ENCODE data around the gene SUGCT.
"Not testable (repeated sequence)": the region's sequence is repeated elsewhere in the genome, so short reads cannot be mapped to it uniquely, and the experiment has no call there.

SUGCT gene

GRCh38 chr7:40141916-40142315 is 7.1 kb downstream of the SUGCT start:
- not testable (repeated sequence) for DNase-seq

GRCh38 chr7:40145596-40146130 is 10.9 kb downstream of the SUGCT start:
- DNase-seq, result not testable (repeated sequence)

GRCh38 chr7:40147371-40148246 is 12.8 kb downstream of the SUGCT start:
- DNase-seq, result no peak

DNA sequence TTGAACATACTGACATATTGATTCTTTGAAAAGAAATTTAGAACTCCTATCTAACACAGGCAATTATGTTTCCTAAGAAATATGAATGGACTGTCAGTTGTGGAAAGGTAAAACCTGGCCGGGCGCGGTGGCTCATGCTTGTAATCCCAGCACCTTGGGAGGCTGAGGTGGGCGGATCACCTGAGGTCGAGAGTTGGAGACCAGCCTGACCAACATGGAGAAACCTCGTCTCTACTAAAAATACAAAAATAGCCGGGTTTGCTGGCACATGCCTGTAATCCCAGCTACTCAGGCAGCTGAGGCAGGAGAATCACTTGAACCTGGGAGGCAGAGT is 13.4 kb downstream of the SUGCT start:
- DNase-seq, result not testable (repeated sequence)

- DNase-seq, result no peak
These were observed 13.9 kb downstream of the SUGCT start for GRCh38 chr7:40148671-40149070.

DNA sequence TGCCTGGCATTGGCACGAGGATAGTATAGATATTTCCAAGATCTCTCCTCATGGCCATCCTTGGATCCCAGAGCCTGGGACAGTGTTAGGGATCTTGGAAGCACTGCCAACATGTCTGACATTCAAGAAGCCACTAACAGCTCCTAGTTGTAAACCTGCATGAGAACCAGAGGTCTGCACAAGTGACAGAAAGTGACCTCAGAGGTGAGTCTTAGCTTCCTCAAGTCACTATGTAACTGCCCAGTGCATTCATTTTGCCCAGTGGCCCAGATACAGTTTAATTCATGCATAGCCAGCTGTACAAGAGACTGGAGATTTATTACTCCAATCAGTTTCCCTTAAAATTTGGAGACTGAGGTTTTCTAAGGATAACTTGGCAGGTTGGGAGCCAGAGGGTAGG is 16.7 kb downstream of the SUGCT start:
- no peak for DNase-seq

GRCh38 chr7:40156988-40157387 is 22.2 kb downstream of the SUGCT start:
- DNase-seq, result no peak

- no peak for DNase-seq
These were observed 27.7 kb downstream of the SUGCT start for GRCh38 chr7:40162516-40162915.

DNA sequence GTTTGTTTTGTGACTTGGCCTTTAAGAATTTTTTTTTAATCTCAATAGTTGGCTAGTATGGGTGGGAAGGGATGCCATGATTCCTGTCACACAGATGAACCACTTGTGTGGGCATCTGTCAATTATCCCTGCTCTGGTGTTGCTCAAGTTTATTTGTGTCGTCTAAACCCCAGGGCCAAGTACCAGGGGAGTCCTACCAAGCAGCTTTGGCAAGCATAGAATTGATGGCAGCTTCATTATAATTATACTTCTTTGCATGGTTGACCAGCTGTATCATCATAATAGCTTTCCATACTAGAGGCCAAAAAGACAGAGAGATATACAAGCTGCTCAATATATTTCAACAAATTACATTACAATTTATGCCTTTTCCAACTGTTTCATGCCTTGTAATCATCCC is 30.4 kb downstream of the SUGCT start:
- no peak for DNase-seq

DNA sequence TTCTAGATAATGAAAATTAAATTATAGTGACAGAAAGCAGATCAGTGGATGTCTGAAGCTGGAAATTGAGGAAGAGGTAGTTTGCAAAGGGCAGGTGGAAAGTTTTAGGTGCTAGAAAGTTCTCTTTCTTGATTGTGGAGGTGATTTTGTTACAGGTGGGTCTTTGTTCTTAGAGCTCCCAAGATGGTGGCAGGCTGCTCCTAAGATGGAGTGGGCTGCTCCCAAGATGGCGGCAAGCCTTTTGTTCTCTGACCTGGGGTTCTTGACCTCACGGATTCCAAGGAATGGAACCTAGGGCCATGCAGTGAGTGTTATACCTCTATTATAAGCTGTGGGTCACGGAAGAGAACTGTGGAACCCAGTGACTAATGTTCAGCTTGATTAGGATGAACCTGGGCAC is 32.5 kb downstream of the SUGCT start:
- no peak for DNase-seq

- DNase-seq, result not testable (repeated sequence)
These were observed 33.5 kb downstream of the SUGCT start for GRCh38 chr7:40168266-40168665.

DNA sequence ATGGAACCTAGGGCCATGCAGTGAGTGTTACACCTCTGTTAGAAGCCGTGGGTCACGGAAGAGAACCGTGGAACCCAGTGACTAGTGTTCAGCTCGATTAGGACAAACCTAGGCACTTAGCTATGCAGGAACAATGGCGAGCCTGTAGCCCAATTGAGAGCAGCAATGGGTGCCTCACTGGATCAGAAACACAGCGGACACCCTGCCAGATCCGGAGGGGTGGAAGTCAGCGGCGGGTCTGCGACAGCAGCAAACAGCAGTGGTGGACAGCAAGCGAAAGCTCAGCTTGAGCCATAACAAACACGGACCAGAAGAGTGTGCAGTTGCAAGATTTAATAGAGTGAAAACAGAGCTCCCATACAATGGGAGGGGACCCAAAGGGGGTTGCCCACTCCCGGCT is 38.3 kb downstream of the SUGCT start:
- DNase-seq, result not testable (repeated sequence)

DNA sequence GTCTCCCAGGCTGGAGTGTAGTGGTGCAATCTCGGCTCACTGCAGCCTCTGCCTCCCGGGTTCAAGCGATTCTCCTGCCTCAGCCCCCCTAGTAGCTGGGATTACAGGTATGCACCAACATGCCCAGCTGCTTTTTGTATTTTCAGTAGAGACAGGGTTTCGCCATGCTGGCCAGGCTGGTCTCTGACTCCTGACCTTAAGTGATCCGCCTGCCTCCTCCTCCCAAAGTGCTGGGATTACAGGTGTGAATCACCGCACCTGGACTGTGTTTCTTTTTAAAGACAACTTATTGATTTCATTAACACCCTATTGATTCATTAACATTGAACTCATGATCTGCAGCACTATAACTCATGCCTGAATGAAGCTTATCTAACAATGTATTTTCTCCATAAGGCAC is 40.5 kb downstream of the SUGCT start:
- DNase-seq, result not testable (repeated sequence)

DNA sequence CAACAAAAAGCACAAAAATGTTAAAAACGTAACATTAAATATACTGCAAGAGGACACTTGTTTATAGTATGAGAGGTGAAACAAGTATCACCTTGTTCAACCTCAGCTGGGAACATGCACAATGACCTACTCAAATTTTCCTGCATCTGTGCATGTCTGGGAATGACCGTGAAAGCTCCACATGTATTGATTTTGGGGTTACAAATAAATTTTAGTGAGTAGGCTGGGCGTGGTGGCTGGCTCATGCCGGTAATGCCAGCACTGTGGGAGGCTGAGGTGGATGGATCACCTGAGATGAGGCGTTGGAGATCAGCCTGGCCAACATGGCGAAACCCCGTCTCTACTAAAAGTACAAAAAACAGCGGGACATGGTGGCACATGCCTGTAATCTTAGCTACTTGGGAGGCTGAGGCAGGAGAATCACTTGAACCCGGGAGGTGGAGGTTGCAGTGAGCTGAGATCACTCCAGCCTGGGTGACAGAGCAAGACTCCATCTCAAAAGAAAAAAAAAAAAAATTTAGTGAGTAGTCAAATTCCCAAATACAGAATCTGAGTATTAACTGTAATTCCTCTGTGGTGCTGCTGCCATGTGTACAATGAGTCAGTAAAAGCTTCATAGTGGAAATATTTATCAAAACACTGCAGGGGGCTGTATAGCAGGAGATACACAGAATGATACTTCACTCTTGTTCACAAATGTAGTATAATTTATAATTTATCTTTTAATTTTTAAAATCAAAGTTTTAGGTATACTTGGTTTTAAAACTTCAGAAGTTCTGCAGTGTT is 41.1 kb downstream of the SUGCT start:
- DNase-seq, result no peak

GRCh38 chr7:40177071-40177470 is 42.3 kb downstream of the SUGCT start:
- DNase-seq, result no peak

GRCh38 chr7:40182452-40182851 is 47.6 kb downstream of the SUGCT start:
- no peak for DNase-seq

DNA sequence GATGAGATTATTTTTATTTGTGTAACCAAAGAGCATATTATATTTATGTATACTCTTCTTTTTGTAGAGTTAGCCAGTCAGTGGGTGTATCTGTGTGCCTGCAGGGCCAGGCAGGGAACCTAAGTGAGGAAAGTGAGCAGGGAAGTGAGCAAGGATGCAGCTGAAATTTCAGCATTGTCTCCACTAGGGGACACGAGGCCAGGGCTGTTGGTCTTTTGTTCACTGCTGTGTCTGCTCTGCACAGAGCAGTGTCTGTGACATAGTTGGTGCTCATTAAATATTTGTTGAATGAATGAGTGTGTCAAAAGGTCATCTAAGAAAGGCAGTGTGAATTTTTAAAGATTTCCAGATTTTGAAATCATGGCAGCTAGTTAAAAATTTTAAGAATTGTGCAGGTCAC is 51.8 kb downstream of the SUGCT start:
- DNase-seq, result no peak

- DNase-seq, result no peak
These were observed 57.2 kb downstream of the SUGCT start for GRCh38 chr7:40192036-40192435.

DNA sequence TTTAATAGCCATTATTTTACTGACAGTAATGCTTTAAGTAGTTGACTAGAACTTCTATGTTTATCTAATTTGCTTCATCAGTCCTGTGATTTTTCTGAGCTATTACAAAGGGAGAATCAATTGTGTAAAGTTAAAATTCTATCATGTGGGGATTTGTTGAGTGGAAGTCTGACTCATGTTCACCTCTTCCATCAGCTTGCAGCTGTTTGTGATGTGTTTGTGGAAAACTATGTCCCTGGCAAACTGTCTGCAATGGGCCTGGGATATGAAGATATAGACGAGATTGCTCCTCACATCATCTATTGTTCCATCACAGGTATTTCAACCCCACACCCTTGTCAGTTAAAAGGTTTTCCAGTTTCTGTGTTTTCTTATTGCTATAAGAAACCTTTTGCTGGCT is 59.9 kb downstream of the SUGCT start:
- DNase-seq, result no peak

DNA sequence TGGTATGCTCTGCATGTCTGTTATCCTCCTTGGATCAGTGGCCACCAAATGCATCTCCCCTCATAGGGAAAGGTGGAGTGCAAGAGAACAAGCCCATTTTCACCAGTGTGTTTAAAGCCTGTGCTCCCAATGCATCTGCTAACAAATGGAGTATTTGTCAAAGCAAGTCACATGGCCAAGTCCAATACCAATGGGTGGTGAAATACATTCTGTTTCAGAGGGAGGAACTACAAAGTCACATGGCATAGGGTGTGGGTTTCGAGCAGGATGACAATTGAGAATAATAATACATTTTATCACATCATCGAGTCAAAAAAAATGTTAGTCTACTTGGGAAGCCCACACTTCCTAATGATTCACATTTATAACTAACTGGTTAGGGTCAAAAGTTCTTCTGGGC is 62.7 kb downstream of the SUGCT start:
- DNase-seq, result no peak

DNA sequence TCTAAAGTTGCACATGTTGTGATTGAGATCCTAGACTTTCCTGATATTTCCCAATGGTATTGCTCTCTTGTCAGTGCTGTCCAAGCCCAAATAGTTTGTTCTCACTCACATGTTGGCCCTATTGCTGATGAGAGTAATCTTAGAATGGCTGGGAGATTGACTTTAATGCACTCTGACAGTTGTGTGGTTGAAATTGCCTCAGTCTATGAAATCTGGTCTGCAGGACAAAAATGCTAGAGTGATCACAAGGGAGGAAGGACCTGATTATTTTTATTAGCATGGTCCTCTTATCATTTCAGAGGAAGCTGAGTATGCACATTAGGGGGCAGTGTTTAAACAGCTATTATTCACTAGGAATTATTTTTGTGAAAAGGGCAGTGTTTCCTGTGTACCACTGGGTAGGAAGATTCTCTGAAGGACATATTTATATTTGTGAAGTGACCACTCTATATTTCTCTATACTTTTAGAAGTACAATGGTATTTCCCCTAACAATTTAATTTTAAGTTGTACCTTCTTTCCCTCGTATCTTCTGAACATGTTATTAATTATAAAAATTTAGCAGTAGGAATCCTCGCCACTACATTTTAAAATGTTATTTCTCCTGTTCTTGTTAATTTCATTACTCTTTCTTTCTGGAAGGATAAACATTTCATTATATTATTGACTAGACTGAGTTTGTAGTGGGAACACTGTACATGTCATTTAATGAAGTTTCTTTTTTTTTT is 64.4 kb downstream of the SUGCT start:
- no peak for DNase-seq

DNA sequence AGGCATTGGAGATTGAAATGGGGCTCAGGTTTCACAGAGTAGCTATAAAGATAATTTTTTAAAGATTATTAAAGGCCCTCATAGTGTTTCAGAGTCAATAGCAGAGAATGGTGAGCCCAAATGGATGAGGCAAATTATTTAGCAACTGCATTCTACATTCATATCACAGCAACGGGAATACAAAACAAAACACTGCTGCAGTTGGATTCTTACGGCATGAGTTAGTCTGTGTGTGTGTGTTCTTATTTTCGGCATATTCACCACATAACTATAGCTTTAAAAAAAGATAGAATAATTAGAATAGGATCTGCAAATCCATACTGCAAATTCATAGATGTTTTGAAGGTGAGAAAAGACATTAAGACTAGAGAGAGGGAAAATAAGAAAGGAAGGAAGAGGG is 66.0 kb downstream of the SUGCT start:
- DNase-seq, result no peak

DNA sequence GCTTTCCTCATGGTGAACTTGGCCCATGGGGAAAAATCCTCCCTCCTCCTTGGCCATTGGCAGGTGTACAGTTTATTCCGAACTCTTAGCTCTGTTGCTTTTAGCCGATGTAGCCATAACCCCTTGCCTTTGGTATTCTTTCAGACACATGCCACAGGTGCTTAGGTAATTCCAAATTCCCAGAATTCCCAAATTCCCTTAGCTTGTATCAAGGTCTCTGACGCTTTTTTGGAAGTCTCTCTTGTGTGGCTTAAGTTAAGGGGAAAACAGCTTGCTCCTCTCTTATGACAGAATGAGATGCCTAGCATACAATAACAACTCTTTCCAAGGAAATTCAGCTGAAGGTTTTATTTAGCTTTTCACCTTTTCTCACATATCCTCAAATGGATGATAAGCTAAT is 68.0 kb downstream of the SUGCT start:
- DNase-seq, result no peak

All from NCI-H1048 (cell line).